HCT116 (cell line): Measurements from ENCODE around the gene TWF2. TPM values are rescaled to one million over a fixed set of nuclear protein-coding genes. Genes with fewer than 3 reads are reported as not detected.

Experiments used
- ATAC-seq: fragments of 200-7000 bp; cut with Tn5 transposase; 2 replicates; pipeline ENCODE4 v1.9.1; 2020; ENCODE audit warnings: mild to moderate bottlenecking, moderate library complexity
- BruUV-seq: library from RNA; stranded (reverse); fragments of 400-500 nt; replicated peaks from 2 replicates; lab custom pipeline; 2021; lab: Mats Ljungman, UMichigan
- CTCF ChIA-PET: fragments of 300-600 bp; sonication (Branson Sonifier 250); formaldehyde crosslinking; loops from one replicate; lab custom pipeline; 2021; ENCODE audit warnings: antibody characterized with exemption; lab: Charles Lee
- POLR2A ChIA-PET: fragments of 300-600, 350-600 bp; sonication (Branson Sonifier 250); formaldehyde crosslinking; loops from one replicate; lab custom pipeline; 2021; ENCODE audit warnings: antibody characterized with exemption; lab: Charles Lee
- RAD21 ChIA-PET, 2 experiments: fragments of 300-600 bp; sonication (Branson Sonifier 250); formaldehyde crosslinking; loops; one replicate each; lab custom pipeline; 2023; ENCODE audit warnings: low total read pairs in 2 of 2; ENCODE audit not compliant: uncharacterized antibody in 2 of 2, unreplicated experiment in 2 of 2, low non-redundant PET in 1 of 2; lab: Charles Lee
- DNase-seq: peaks from one replicate; pipeline ENCODE4 v3.0.0-alpha.2; 2010; ENCODE audit warnings: low read depth, low spot score
- H2AFZ ChIP-seq: fragments of 200-600 bp; shearing (Covaris generic), sonication (generic); 2 replicates; pipeline ENCODE4 v1.6.1; 2017; ENCODE audit warnings: low read depth, mixed run types, mixed read lengths, antibody characterized with exemption, low read length; ENCODE audit not compliant: poor library complexity, severe bottlenecking
- H3K27ac ChIP-seq: 2 replicates; pipeline ENCODE4 v1.5.1; 2012; ENCODE audit warnings: low read depth, low read length
- H3K27me3 ChIP-seq: fragments of 200-600 bp; sonication (generic); 2 replicates; pipeline ENCODE4 v1.6.1; 2016; ENCODE audit warnings: mixed run types, low read length, mixed read lengths; ENCODE audit not compliant: insufficient read depth
- H3K36me3 ChIP-seq, 2 experiments: fragments of 200-500 bp in 1 of 2; fragments of 200-600 bp in 1 of 2; sonication (Bioruptor generic) in 1 of 2; sonication (generic) in 1 of 2; 2 replicates each; pipeline versions ENCODE4 v1.5.1 to v1.6.1; 2014 to 2016; ENCODE audit warnings: low read length in 2 of 2, inconsistent platforms in 1 of 2, mixed read lengths in 1 of 2, mixed run types in 1 of 2; ENCODE audit not compliant: insufficient read depth in 2 of 2, control insufficient read depth in 1 of 2
- H3K4me1 ChIP-seq, 2 experiments: fragments of 200-600 bp in 1 of 2; sonication (generic) in 1 of 2; 2 replicates each; pipeline versions ENCODE4 v1.5.1 to v1.6.1; 2012 to 2017; ENCODE audit warnings: low read length in 2 of 2, inconsistent platforms in 1 of 2, mild to moderate bottlenecking in 1 of 2, mixed read lengths in 1 of 2, mixed run types in 1 of 2, moderate library complexity in 1 of 2; ENCODE audit not compliant: insufficient read depth in 2 of 2, control insufficient read depth in 1 of 2
- H3K4me2 ChIP-seq: fragments of 200-600 bp; sonication (generic); 2 replicates; pipeline ENCODE4 v1.6.1; 2017; ENCODE audit warnings: mixed run types, low read length, mixed read lengths
- H3K4me3 ChIP-seq, 2 experiments: fragments of 200-600 bp in 1 of 2; sonication (generic) in 1 of 2; replicated peaks in 1 of 2; 2 replicates each; pipeline ENCODE4 v1.5.1; 2011 to 2016; ENCODE audit warnings: low read length in 2 of 2, control low read depth in 1 of 2, low read depth in 1 of 2, mild to moderate bottlenecking in 1 of 2, mixed read lengths in 1 of 2, mixed run types in 1 of 2
- H3K79me2 ChIP-seq: fragments of 200-600 bp; sonication (generic); 2 replicates; pipeline ENCODE4 v1.6.1; 2017; ENCODE audit warnings: mild to moderate bottlenecking, mixed run types, low read length, moderate library complexity, mixed read lengths; ENCODE audit not compliant: insufficient read depth
- H3K9ac ChIP-seq: fragments of 200-600 bp; sonication (generic); 2 replicates; pipeline ENCODE4 v1.6.1; 2016; ENCODE audit warnings: low read length, mixed read lengths
- H3K9me2 ChIP-seq: fragments of 200-600 bp; sonication (generic), shearing (Covaris generic); 2 replicates; pipeline ENCODE4 v1.6.1; 2017; ENCODE audit warnings: mixed run types, mild to moderate bottlenecking, moderate library complexity; ENCODE audit not compliant: insufficient read depth
- H3K9me3 ChIP-seq, 2 experiments: fragments of 200-500 bp in 1 of 2; fragments of 200-600 bp in 1 of 2; sonication (Bioruptor generic) in 1 of 2; sonication (generic) in 1 of 2; 2 replicates each; pipeline ENCODE4 v1.6.1; 2014 to 2017; ENCODE audit warnings: low read length in 2 of 2, mixed read lengths in 2 of 2, inconsistent platforms in 1 of 2, low read depth in 1 of 2, mild to moderate bottlenecking in 1 of 2, mixed run types in 1 of 2, moderate library complexity in 1 of 2; ENCODE audit not compliant: control insufficient read depth in 1 of 2, insufficient read depth in 1 of 2
- H4K20me1 ChIP-seq: fragments of 200-600 bp; sonication (generic), shearing (Covaris generic); 2 replicates; pipeline ENCODE4 v1.6.1; 2017; ENCODE audit warnings: mixed run types, mild to moderate bottlenecking, moderate library complexity; ENCODE audit not compliant: insufficient read depth
- CBX3 ChIP-seq: IDR thresholded peaks from 2 replicates; pipeline ENCODE4 v1.6.1; 2012; ENCODE audit warnings: low read depth
- EGR1 ChIP-seq: IDR thresholded peaks from 2 replicates; pipeline ENCODE4 v1.6.1; 2012; ENCODE audit warnings: low read depth
- ELF1 ChIP-seq: IDR thresholded peaks from 2 replicates; pipeline ENCODE4 v1.6.1; 2012; ENCODE audit warnings: low read depth, borderline replicate concordance
- EZH2 ChIP-seq: fragments of 200-600 bp; sonication (generic); IDR thresholded peaks from 2 replicates; pipeline ENCODE4 v1.6.1; 2017; ENCODE audit warnings: antibody characterized with exemption, mixed run types
- EZH2phosphoT487 ChIP-seq: fragments of 200-600 bp; IDR thresholded peaks from 2 replicates; pipeline ENCODE4 v1.6.1; 2018; ENCODE audit warnings: antibody characterized with exemption, borderline replicate concordance
- FOSL1 ChIP-seq: IDR thresholded peaks from 2 replicates; pipeline ENCODE4 v1.6.1; 2012; ENCODE audit warnings: low read depth
- JUND ChIP-seq: IDR thresholded peaks from 2 replicates; pipeline ENCODE4 v1.6.1; 2012
- POLR2A ChIP-seq: IDR thresholded peaks from 2 replicates; pipeline ENCODE4 v1.7.0; 2011; ENCODE audit warnings: borderline replicate concordance; ENCODE audit not compliant: insufficient read depth, insufficient read length; ENCODE audit errors: extremely low read depth
- POLR2AphosphoS5 ChIP-seq: IDR thresholded peaks from 2 replicates; pipeline ENCODE4 v1.6.1; 2011; ENCODE audit warnings: mild to moderate bottlenecking, low read depth, low read length, moderate library complexity
- RAD21 ChIP-seq: IDR thresholded peaks from 2 replicates; pipeline ENCODE4 v1.6.1; 2012; ENCODE audit warnings: low read depth, mild to moderate bottlenecking
- SIN3A ChIP-seq: IDR thresholded peaks from 2 replicates; pipeline ENCODE4 v1.6.1; 2012; ENCODE audit warnings: low read depth
- SP1 ChIP-seq: IDR thresholded peaks from 2 replicates; pipeline ENCODE4 v1.6.1; 2012; ENCODE audit warnings: low read depth
- SRF ChIP-seq: IDR thresholded peaks from 2 replicates; pipeline ENCODE4 v1.6.1; 2012; ENCODE audit warnings: low read depth
- TCF7L2 ChIP-seq: IDR thresholded peaks from 2 replicates; pipeline ENCODE4 v1.7.0; 2011; ENCODE audit warnings: borderline replicate concordance, inconsistent platforms; ENCODE audit not compliant: insufficient read depth, insufficient read length; ENCODE audit errors: extremely low read depth
- ZFX ChIP-seq: fragments of 450-650 bp; IDR thresholded peaks from 2 replicates; pipeline ENCODE4 v1.6.1; 2017
- ZNF274 ChIP-seq: fragments of 200-500 bp; sonication (Bioruptor generic); IDR thresholded peaks from 2 replicates; pipeline ENCODE4 v1.6.1; 2014; ENCODE audit warnings: mild to moderate bottlenecking, low read depth, low read length, inconsistent platforms
- intact Hi-C: fragments of 100-400 bp; cut with micrococcal nuclease; formaldehyde crosslinking; loops from 2 replicates; pipeline ENCODE4 v1.10.0; 2022
- total RNA-seq: library from RNA; stranded (reverse); gene quantifications from one replicate; pipeline ENCODE4 v1.2.1, GENCODE V29; 2021; ENCODE audit not compliant: unreplicated experiment
- TF ChIP-seq, protein P1 (sequence below): IDR thresholded peaks from 2 replicates; pipeline ENCODE4 v1.6.1; 2012
- TF ChIP-seq, protein P2 (sequence below): IDR thresholded peaks from 2 replicates; pipeline ENCODE4 v1.6.1; 2011; ENCODE audit warnings: mild to moderate bottlenecking, low read length, moderate library complexity; ENCODE audit not compliant: insufficient replicate concordance; ENCODE audit errors: extremely low read depth
- TF ChIP-seq, protein P3 (sequence below): IDR thresholded peaks from 2 replicates; pipeline ENCODE4 v1.6.1; 2012; ENCODE audit warnings: low read depth

Gene TWF2
- total RNA-seq, 1 experiment from 2014 or later = 100 TPM

DNA sequence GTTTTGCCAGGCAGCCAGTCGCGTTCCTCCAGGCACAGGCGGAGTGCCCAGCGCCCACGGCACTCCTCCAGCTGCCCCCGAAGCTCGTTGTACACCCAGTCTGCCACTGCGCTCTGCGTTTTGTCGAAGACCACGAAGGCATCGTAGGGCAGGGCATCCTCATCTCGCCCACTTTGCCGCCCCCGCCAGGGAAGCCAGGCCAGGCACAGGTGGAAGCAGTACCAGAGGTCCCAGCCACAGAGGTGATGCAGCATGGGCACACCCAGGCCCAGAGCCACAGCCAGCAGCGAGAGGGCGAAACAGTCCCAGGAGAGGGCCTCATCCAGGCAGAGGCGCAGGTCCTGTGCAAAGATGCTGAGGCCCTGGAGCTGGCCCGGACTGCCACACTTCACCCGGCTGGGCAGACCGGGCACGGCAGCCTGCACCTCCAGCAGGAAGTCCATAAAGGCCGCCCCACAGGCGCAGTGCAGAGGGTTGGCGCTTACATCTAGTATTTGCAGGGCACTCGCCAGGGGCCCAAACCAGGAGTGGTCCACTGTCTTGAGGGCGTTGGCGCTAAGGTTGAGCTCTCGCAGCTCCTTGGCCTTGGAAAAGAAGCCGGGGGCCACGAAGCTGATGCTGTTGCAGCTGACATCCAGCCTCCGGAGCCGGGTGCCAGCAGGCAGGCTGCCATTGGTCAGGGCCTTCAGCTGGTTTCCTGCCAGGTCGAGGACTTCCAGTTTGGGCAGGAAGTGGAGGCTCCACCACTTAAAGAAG is 17.2 kb downstream of the TWF2 start (continued):
- TF ChIP-seq ZFX (no peak), FOSL1 (no peak), EZH2 (no peak), ZNF274 (no peak), TCF7L2 (no peak)
- TF ChIP-seq, all 23 proteins: peak for 0

DNA sequence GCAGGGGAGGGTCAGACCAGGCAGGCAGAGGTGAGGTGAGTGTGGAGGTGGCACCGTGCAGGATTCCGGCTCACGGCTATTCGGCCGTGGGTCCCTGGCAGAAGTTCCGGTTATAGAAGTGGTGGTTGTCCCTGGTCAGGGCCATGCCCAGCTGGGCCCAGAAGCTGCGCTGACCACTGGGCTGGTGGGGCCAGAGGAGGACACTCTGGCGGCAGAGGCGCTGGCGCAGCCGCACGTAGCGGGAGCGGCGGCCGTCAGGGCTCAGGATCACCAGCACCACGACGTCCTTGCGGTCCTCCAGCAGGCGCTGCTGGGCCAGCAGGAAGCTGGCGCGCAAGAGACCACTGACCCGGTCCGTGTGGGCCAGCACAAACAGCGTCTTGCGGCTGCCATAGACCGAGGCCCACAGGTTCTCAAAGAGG is 17.8 kb downstream of the TWF2 start:
- no TSS peak for BruUV-seq
- no peak for ATAC-seq
- Histone ChIP-seq H4K20me1 (no peaks in the 10 kb centered on the region), H3K9me3 (no peaks in the 10 kb centered on the region), H2AFZ (no peak overlapping the region), H3K9ac (no peak overlapping the region), H3K4me3 (no peak overlapping the region), H3K4me2 (no peak overlapping the region), H3K4me1 (peaks cover 21 to 38% of the 10 kb centered on the region in 2 experiments), H3K79me2 (no peaks in the 10 kb centered on the region), H3K27ac (no peak overlapping the region; the same call in 1 of the 2 replicates), H3K36me3 (no peaks in the 10 kb centered on the region), H3K9me2 (no peaks in the 10 kb centered on the region), H3K27me3 (no peaks in the 10 kb centered on the region)
- DNase-seq = no peak
- RAD21 ChIA-PET = interaction anchor here (0.9 to 1.8 kb wide), 2 partner anchors 18 to 118 kb away, joined by 3 to 4 read pairs; partner anchors contain the start of gene TWF2 (in 1 of the 2)
- POLR2A ChIA-PET = interaction anchor here (1.5 to 1.7 kb wide), 2 partner anchors 17 to 19 kb away, joined by 3 to 6 read pairs; no protein-coding TSS in a partner anchor
- intact Hi-C loops = loop anchor here (2.0 kb wide), 1 partner anchor 220 kb away; no protein-coding TSS in a partner anchor
- CTCF ChIA-PET = interaction anchor here (1.0 to 5.4 kb wide), 16 partner anchors 8 to 278 kb away, joined by 3 to 55 read pairs (median 7); partner anchors contain the start of genes POC1A, TWF2 and WDR82
- TF ChIP-seq ZFX (no peak), SP1 (no peak), SIN3A (no peak), POLR2A (no peak), EZH2 (no peak), FOSL1 (no peak), ELF1 (no peak), TCF7L2 (no peak), RAD21 (no peak), JUND (no peak), EZH2phosphoT487 (no peak), SRF (no peak), CBX3 (no peak), POLR2AphosphoS5 (no peak), EGR1 (no peak)
- TF ChIP-seq, protein P1, sequence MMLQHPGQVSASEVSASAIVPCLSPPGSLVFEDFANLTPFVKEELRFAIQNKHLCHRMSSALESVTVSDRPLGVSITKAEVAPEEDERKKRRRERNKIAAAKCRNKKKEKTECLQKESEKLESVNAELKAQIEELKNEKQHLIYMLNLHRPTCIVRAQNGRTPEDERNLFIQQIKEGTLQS = no peak
- TF ChIP-seq, protein P2, sequence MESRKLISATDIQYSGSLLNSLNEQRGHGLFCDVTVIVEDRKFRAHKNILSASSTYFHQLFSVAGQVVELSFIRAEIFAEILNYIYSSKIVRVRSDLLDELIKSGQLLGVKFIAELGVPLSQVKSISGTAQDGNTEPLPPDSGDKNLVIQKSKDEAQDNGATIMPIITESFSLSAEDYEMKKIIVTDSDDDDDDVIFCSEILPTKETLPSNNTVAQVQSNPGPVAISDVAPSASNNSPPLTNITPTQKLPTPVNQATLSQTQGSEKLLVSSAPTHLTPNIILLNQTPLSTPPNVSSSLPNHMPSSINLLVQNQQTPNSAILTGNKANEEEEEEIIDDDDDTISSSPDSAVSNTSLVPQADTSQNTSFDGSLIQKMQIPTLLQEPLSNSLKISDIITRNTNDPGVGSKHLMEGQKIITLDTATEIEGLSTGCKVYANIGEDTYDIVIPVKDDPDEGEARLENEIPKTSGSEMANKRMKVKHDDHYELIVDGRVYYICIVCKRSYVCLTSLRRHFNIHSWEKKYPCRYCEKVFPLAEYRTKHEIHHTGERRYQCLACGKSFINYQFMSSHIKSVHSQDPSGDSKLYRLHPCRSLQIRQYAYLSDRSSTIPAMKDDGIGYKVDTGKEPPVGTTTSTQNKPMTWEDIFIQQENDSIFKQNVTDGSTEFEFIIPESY = no peak
- TF ChIP-seq, protein P3, sequence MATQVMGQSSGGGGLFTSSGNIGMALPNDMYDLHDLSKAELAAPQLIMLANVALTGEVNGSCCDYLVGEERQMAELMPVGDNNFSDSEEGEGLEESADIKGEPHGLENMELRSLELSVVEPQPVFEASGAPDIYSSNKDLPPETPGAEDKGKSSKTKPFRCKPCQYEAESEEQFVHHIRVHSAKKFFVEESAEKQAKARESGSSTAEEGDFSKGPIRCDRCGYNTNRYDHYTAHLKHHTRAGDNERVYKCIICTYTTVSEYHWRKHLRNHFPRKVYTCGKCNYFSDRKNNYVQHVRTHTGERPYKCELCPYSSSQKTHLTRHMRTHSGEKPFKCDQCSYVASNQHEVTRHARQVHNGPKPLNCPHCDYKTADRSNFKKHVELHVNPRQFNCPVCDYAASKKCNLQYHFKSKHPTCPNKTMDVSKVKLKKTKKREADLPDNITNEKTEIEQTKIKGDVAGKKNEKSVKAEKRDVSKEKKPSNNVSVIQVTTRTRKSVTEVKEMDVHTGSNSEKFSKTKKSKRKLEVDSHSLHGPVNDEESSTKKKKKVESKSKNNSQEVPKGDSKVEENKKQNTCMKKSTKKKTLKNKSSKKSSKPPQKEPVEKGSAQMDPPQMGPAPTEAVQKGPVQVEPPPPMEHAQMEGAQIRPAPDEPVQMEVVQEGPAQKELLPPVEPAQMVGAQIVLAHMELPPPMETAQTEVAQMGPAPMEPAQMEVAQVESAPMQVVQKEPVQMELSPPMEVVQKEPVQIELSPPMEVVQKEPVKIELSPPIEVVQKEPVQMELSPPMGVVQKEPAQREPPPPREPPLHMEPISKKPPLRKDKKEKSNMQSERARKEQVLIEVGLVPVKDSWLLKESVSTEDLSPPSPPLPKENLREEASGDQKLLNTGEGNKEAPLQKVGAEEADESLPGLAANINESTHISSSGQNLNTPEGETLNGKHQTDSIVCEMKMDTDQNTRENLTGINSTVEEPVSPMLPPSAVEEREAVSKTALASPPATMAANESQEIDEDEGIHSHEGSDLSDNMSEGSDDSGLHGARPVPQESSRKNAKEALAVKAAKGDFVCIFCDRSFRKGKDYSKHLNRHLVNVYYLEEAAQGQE = no peak
